Stimulated activated CD8-positive, alpha-beta memory T cell treated with anti-CD3 and anti-CD28 coated beads, Interleukin-2, amount 100 ng/mL, for 48 hours (primary cell): ENCODE data around the gene PLEKHG5.

Experiments
- DNase-seq, 2 donors: peaks; one replicate each; pipeline ENCODE4 v3.0.0-alpha.2; 2020; ENCODE audit warnings: low read depth in 2 of 2

PLEKHG5 gene

GRCh38 chr1:6477039-6477820 lies 14.2 kb downstream of the PLEKHG5 start:
- no peak for DNase-seq

- no peak for DNase-seq
These were observed 15.0 kb downstream of the PLEKHG5 start for GRCh38 chr1:6476483-6476882.

GRCh38 chr1:6475381-6476133 lies 15.9 kb downstream of the PLEKHG5 start:
- DNase-seq, result peak in 1 of 2 donors; percentile 66

GRCh38 chr1:6474815-6475282 lies 16.6 kb downstream of the PLEKHG5 start:
- no peak for DNase-seq

- DNase-seq, result no peak
These were observed 17.3 kb downstream of the PLEKHG5 start for GRCh38 chr1:6473974-6474814.

- DNase-seq, result no peak
These were observed 18.3 kb downstream of the PLEKHG5 start for GRCh38 chr1:6473156-6473555.

GRCh38 chr1:6472391-6472790 lies 19.1 kb downstream of the PLEKHG5 start:
- DNase-seq, result no peak

- no peak for DNase-seq
These were observed 19.5 kb downstream of the PLEKHG5 start for GRCh38 chr1:6471970-6472368.

GRCh38 chr1:6471086-6471969 lies 20.1 kb downstream of the PLEKHG5 start:
- DNase-seq, result no peak

- DNase-seq, result no peak
These were observed 21.1 kb downstream of the PLEKHG5 start for GRCh38 chr1:6470132-6471085.

- no peak for DNase-seq
These were observed 22.6 kb downstream of the PLEKHG5 start for GRCh38 chr1:6468729-6469461.

GRCh38 chr1:6467744-6468688 lies 23.5 kb downstream of the PLEKHG5 start:
- no peak for DNase-seq

GRCh38 chr1:6467224-6467623 lies 24.2 kb downstream of the PLEKHG5 start:
- no peak for DNase-seq

- no peak for DNase-seq
These were observed 24.7 kb downstream of the PLEKHG5 start for GRCh38 chr1:6466751-6467150.

GRCh38 chr1:6466023-6466422 lies 25.4 kb downstream of the PLEKHG5 start, which contains the start of gene TNFRSF25:
Gene TNFRSF25, minus strand, starts transcription at chr1:6466173. Its CDS starts 66 bp downstream, at chr1:6466107.
- no peak for DNase-seq

GRCh38 chr1:6465461-6466005 lies 25.9 kb downstream of the PLEKHG5 start:
- DNase-seq, result no peak

- no peak for DNase-seq
These were observed 26.6 kb downstream of the PLEKHG5 start for GRCh38 chr1:6464915-6465314.

GRCh38 chr1:6464514-6464836 lies 27.0 kb downstream of the PLEKHG5 start:
- no peak for DNase-seq
